HepG2 (cell line): Measurements from ENCODE around the gene RASL10B. TPM values are rescaled to one million over a fixed set of nuclear protein-coding genes. Genes with fewer than 3 reads are reported as not detected.

Experiments
- ATAC-seq: fragments of 200-7000 bp; cut with Tn5 transposase; 3 replicates; pipeline ENCODE4 v1.9.1; 2020; ENCODE audit warnings: mild to moderate bottlenecking, moderate library complexity
- BruUV-seq: library from RNA; stranded (reverse); fragments of 400-500 nt; replicated peaks from 2 replicates; lab custom pipeline; 2021; lab: Mats Ljungman, UMichigan
- CTCF ChIA-PET: fragments of 300-600 bp; formaldehyde crosslinking; extraction: SDS; loops from one replicate; lab custom pipeline; 2021; ENCODE audit warnings: low total read pairs, inconsistent platforms, low intra/inter-chr PET ratio; lab: Yijun Ruan, JAX
- POLR2A ChIA-PET: fragments of 350-600 bp; sonication (Branson Sonifier 250); formaldehyde crosslinking; loops from one replicate; lab custom pipeline; 2020; ENCODE audit warnings: antibody characterized with exemption, inconsistent platforms; lab: Yijun Ruan, JAX
- DNase-seq: peaks from one replicate; pipeline ENCODE4 v3.0.0-alpha.2; 2015; ENCODE audit warnings: low spot score
- FAIRE-seq: peaks from 3 replicates; lab custom pipeline; 2011; peaks lifted over from hg19 to GRCh38; lab: Jason Lieb, UNC
- H2AFZ ChIP-seq: one replicate; pipeline ENCODE4 v1.6.1; 2011; ENCODE audit warnings: low read length, inconsistent platforms
- H3K27ac ChIP-seq: fragments of 300-600 bp; 3 replicates; pipeline ENCODE4 v1.8.0; 2011; ENCODE audit warnings: mixed run types, mild to moderate bottlenecking, mixed read lengths, low read length, inconsistent platforms; ENCODE audit not compliant: insufficient read depth; ENCODE audit errors: extremely low read length
- H3K27me3 ChIP-seq, 2 experiments: fragments of 200-600 bp in 1 of 2; 2 replicates in 1 of 2; 3 replicates in 1 of 2; pipeline versions ENCODE4 v1.6.0 to v1.8.0; 2011; ENCODE audit warnings: low read length in 2 of 2, mild to moderate bottlenecking in 2 of 2, moderate library complexity in 2 of 2, inconsistent platforms in 1 of 2; ENCODE audit not compliant: insufficient read depth in 2 of 2, control insufficient read depth in 1 of 2
- H3K36me3 ChIP-seq, 2 experiments: fragments of 200-600 bp in 1 of 2; replicated peaks in 1 of 2; 2 replicates in 1 of 2; 3 replicates in 1 of 2; pipeline versions ENCODE4 v1.5.1 to v1.8.0; 2011; ENCODE audit warnings: low read length in 2 of 2, inconsistent platforms in 1 of 2; ENCODE audit not compliant: insufficient read depth in 2 of 2, control insufficient read depth in 1 of 2
- H3K4me1 ChIP-seq: 2 replicates; pipeline ENCODE4 v1.5.1; 2012; ENCODE audit warnings: low read length, inconsistent platforms; ENCODE audit not compliant: insufficient read depth
- H3K4me2 ChIP-seq: 2 replicates; pipeline ENCODE4 v1.6.0; 2011; ENCODE audit warnings: low read depth, low read length, inconsistent platforms
- H3K4me3 ChIP-seq, 3 experiments: fragments of 200-600 bp in 1 of 3; sonication (generic), shearing (Covaris generic) in 1 of 3; replicated peaks in 1 of 3; 2 replicates each; pipeline ENCODE4 v1.5.1; 2011 to 2016; ENCODE audit warnings: low read length in 3 of 3, inconsistent platforms in 2 of 3, low read depth in 2 of 3, mild to moderate bottlenecking in 2 of 3, control low read depth in 1 of 3, mixed read lengths in 1 of 3; ENCODE audit not compliant: insufficient read depth in 1 of 3
- H3K79me2 ChIP-seq: one replicate; pipeline ENCODE4 v1.6.1; 2011; ENCODE audit warnings: low read length, inconsistent platforms; ENCODE audit not compliant: insufficient read depth
- H3K9ac ChIP-seq: 2 replicates; pipeline ENCODE4 v1.6.0; 2011; ENCODE audit warnings: mild to moderate bottlenecking, low read depth, low read length, inconsistent platforms; ENCODE audit not compliant: insufficient read depth
- H3K9me3 ChIP-seq: 2 replicates; pipeline ENCODE4 v1.5.1; 2012; ENCODE audit warnings: mild to moderate bottlenecking, low read length
- H4K20me1 ChIP-seq: 2 replicates; pipeline ENCODE4 v1.6.0; 2011; ENCODE audit warnings: inconsistent platforms, mild to moderate bottlenecking, low read length, moderate library complexity; ENCODE audit not compliant: insufficient read depth
- GATA4 ChIP-seq: sonication (generic); IDR thresholded peaks from 2 replicates; pipeline ENCODE4 v1.6.1; 2016; ENCODE audit warnings: antibody characterized with exemption, low read depth, borderline replicate concordance
- GLMP ChIP-seq: sonication (generic); formaldehyde crosslinking; IDR thresholded peaks from 2 replicates; pipeline ENCODE4 v1.9.0; 2021; ENCODE audit warnings: missing genetic modification reagents, mild to moderate bottlenecking, borderline replicate concordance
- KAT8 ChIP-seq: IDR thresholded peaks from 2 replicates; pipeline ENCODE4 v1.6.1; 2016; ENCODE audit warnings: missing genetic modification reagents, missing compliant biosample characterization
- MAFK ChIP-seq, 2 experiments: IDR thresholded peaks in 1 of 2; conservative IDR thresholded peaks in 1 of 2; 2 replicates each; pipeline ENCODE4 v1.6.1; 2011; ENCODE audit warnings: improper control_type of control experiment in 2 of 2, low read length in 2 of 2
- MLX ChIP-seq: IDR thresholded peaks from 2 replicates; pipeline ENCODE4 v1.6.1; 2016
- YEATS4 ChIP-seq: sonication (generic); formaldehyde crosslinking; IDR thresholded peaks from 2 replicates; pipeline ENCODE4 v1.4.0; 2020; ENCODE audit warnings: missing genetic modification reagents, borderline replicate concordance
- ZNF10 ChIP-seq: sonication (generic); formaldehyde crosslinking; IDR thresholded peaks from 2 replicates; pipeline ENCODE4 v1.4.0; 2020; ENCODE audit warnings: mild to moderate bottlenecking, low read depth, missing genetic modification reagents, borderline replicate concordance
- ZNF121 ChIP-seq: sonication (generic); formaldehyde crosslinking; IDR thresholded peaks from 2 replicates; pipeline ENCODE4 v1.5.0; 2020; ENCODE audit warnings: mild to moderate bottlenecking, missing genetic modification reagents
- ZNF180 ChIP-seq: sonication (generic); formaldehyde crosslinking; IDR thresholded peaks from 2 replicates; pipeline ENCODE4 v1.4.0; 2020; ENCODE audit warnings: low read depth, missing genetic modification reagents, borderline replicate concordance
- ZNF33A ChIP-seq: sonication (generic); formaldehyde crosslinking; IDR thresholded peaks from 2 replicates; pipeline ENCODE4 v1.5.1; 2020; ENCODE audit warnings: missing genetic modification reagents, mild to moderate bottlenecking, moderate library complexity, borderline replicate concordance
- WGBS: methylation state at CpG from one replicate; pipeline ENCODE4 v1.1.6; 2017; ENCODE audit warnings: low lambda C conversion rate; 5-methylcytosine and 5-hydroxymethylcytosine counted together
- in situ Hi-C: cut with HindIII; loops from 2 replicates; pipeline ENCODE4 v1.10.0; 2017; ENCODE audit warnings: low pct_unique_long_range_greater_than_20kb; ENCODE audit not compliant: extremely low pct_ligation_motif_present
- intact Hi-C: fragments of 100-400 bp; cut with micrococcal nuclease; formaldehyde crosslinking; loops from one replicate; pipeline ENCODE4 v1.10.0; 2022; ENCODE audit not compliant: unreplicated experiment
- polyA plus RNA-seq, 8 experiments: library from polyadenylated mRNA; depleted of rRNA in 3 of 8; stranded (reverse) in 7 of 8; unstranded in 1 of 8; fragments of >200 nt; fragmentation: Illumina TruSeq in 4 of 8; extraction: Trizol in 4 of 8; gene quantifications; 2 replicates each; pipeline versions ENCODE4 v1.2.1 to v1.2.3, GENCODE V29; 2011 to 2016; ENCODE audit warnings: low read depth in 4 of 8, missing spikeins in 1 of 8, mixed read lengths in 1 of 8; ENCODE audit not compliant: insufficient read depth in 1 of 8
- total RNA-seq, 5 experiments: library from RNA; depleted of rRNA; stranded (reverse); fragments of >200 nt; fragmentation: Illumina TruSeq; extraction: Trizol; gene quantifications; 2 replicates each; pipeline ENCODE4 v1.2.3, GENCODE V29; 2016; ENCODE audit warnings: low read depth in 1 of 5
- TF ChIP-seq, protein P1 (sequence below): sonication (generic); formaldehyde crosslinking; IDR thresholded peaks from 2 replicates; pipeline ENCODE4 v1.4.0; 2020; ENCODE audit warnings: missing genetic modification reagents
- TF ChIP-seq, protein P2 (sequence below): IDR thresholded peaks from 2 replicates; pipeline ENCODE4 v1.6.1; 2016; ENCODE audit warnings: low read depth

RASL10B gene
- total and polyA plus RNA-seq, 2 of the 13 experiments (the other 11 are each of a cell fraction or from before 2014, with no cell fraction given): 8.8 to 11.0 TPM

DNA sequence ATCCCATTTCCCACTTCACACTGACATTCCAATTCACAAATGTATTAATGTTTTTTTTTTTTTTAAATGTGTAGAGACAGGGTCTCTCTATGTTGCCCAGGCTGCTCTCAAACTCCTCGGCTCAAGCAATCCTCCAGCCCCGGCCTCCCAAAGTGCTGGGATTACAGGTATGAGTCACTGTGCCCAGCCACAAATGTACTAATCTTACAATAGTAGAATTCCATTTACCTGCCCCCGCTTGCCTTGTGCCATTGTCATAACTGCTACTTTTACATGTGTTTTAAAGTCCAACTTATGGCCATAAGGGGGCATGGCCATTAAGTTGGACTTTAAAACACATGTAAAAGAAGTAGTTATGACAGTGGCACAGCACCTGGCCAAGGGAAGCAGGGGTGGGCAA is 59.4 kb downstream of the RASL10B start:
- TF ChIP-seq ZNF121 (CRISPR knock-in tag) (no peak), GATA4 (no peak), YEATS4 (CRISPR knock-in tag) (no peak), ZNF180 (CRISPR knock-in tag) (no peak), MLX (no peak), ZNF33A (no peak), GLMP (CRISPR knock-in tag) (no peak), ZNF10 (CRISPR knock-in tag) (no peak), KAT8 (CRISPR knock-in tag) (no peak), MAFK (conservative IDR thresholded peaks at IDR 0.05 in 1 of 2, IDR thresholded peaks at IDR 0.05 in 1 of 2; ENCODE audit: low read length in 2 of 2) (no peak)
- TF ChIP-seq, protein P1, sequence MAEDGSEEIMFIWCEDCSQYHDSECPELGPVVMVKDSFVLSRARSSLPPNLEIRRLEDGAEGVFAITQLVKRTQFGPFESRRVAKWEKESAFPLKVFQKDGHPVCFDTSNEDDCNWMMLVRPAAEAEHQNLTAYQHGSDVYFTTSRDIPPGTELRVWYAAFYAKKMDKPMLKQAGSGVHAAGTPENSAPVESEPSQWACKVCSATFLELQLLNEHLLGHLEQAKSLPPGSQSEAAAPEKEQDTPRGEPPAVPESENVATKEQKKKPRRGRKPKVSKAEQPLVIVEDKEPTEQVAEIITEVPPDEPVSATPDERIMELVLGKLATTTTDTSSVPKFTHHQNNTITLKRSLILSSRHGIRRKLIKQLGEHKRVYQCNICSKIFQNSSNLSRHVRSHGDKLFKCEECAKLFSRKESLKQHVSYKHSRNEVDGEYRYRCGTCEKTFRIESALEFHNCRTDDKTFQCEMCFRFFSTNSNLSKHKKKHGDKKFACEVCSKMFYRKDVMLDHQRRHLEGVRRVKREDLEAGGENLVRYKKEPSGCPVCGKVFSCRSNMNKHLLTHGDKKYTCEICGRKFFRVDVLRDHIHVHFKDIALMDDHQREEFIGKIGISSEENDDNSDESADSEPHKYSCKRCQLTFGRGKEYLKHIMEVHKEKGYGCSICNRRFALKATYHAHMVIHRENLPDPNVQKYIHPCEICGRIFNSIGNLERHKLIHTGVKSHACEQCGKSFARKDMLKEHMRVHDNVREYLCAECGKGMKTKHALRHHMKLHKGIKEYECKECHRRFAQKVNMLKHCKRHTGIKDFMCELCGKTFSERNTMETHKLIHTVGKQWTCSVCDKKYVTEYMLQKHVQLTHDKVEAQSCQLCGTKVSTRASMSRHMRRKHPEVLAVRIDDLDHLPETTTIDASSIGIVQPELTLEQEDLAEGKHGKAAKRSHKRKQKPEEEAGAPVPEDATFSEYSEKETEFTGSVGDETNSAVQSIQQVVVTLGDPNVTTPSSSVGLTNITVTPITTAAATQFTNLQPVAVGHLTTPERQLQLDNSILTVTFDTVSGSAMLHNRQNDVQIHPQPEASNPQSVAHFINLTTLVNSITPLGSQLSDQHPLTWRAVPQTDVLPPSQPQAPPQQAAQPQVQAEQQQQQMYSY (CRISPR knock-in tag): no peak
- TF ChIP-seq, protein P2, sequence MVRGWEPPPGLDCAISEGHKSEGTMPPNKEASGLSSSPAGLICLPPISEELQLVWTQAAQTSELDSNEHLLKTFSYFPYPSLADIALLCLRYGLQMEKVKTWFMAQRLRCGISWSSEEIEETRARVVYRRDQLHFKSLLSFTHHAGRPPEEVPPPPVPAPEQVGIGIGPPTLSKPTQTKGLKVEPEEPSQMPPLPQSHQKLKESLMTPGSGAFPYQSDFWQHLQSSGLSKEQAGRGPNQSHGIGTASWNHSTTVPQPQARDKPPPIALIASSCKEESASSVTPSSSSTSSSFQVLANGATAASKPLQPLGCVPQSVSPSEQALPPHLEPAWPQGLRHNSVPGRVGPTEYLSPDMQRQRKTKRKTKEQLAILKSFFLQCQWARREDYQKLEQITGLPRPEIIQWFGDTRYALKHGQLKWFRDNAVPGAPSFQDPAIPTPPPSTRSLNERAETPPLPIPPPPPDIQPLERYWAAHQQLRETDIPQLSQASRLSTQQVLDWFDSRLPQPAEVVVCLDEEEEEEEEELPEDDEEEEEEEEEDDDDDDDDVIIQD: no peak
- peaks cover 6% of the 10 kb centered on the region; the same call in 1 of the 2 replicates for H3K4me1 ChIP-seq
- in situ Hi-C loops: no loop called here
- ATAC-seq (no peak), FAIRE-seq (no peak), DNase-seq (no peak)
- intact Hi-C loops: no loop called here
- POLR2A ChIA-PET: no interaction called here
- no TSS peak for BruUV-seq
- 39% methylated on average over 3 of the region's 3 CpGs for WGBS
- no peaks in the 10 kb centered on the region for H3K36me3 ChIP-seq
- no peaks in the 10 kb centered on the region for H3K79me2 ChIP-seq
- H3K27me3 ChIP-seq: peaks cover 13 to 64% of the 10 kb centered on the region in 2 experiments; a peak in 4 of 5 replicates
- no peak overlapping the region for H3K4me2 ChIP-seq
- H2AFZ ChIP-seq: no peak overlapping the region
- H3K27ac ChIP-seq: no peak overlapping the region
- H3K4me3 ChIP-seq: no peak overlapping the region
- CTCF ChIA-PET: no interaction called here
- no peak overlapping the region for H3K9ac ChIP-seq
- H4K20me1 ChIP-seq: no peaks in the 10 kb centered on the region
- no peaks in the 10 kb centered on the region for H3K9me3 ChIP-seq
